Upper lobe of left lung (tissue), 6 donors: ENCODE data around the gene GRIK1. TPM values are rescaled to one million over a fixed set of nuclear protein-coding genes. Genes with fewer than 3 reads are reported as not detected.

Experiments used
- ATAC-seq, 2 donors: fragments of 200-7000 bp; cut with Tn5 transposase; one replicate each; pipeline ENCODE4 v1.9.1; 2022; ENCODE audit warnings: mild to moderate bottlenecking in 2 of 2, moderate library complexity in 2 of 2; ENCODE audit not compliant: low FRiP score in 2 of 2
- DNase-seq, 2 donors: peaks; one replicate each; pipeline ENCODE4 v3.0.0-alpha.2; 2019 to 2020
- H3K27ac ChIP-seq, 4 donors: fragments of 200-600 bp; sonication (generic); one replicate each; pipeline ENCODE4 v1.5.1; 2016 to 2019
- H3K27me3 ChIP-seq, 4 donors: fragments of 200-600 bp; sonication (generic); one replicate each; pipeline ENCODE4 v1.5.1; 2017 to 2019
- H3K36me3 ChIP-seq, 4 donors: fragments of 200-600 bp; sonication (generic); one replicate each; pipeline ENCODE4 v1.5.1; 2016 to 2019
- H3K4me1 ChIP-seq, 4 donors: fragments of 200-600 bp; sonication (generic); one replicate each; pipeline ENCODE4 v1.5.1; 2018 to 2019
- H3K4me3 ChIP-seq, 4 donors: fragments of 200-600 bp; sonication (generic); one replicate each; pipeline ENCODE4 v1.5.1; 2017 to 2019; ENCODE audit warnings: mild to moderate bottlenecking in 2 of 4, moderate library complexity in 1 of 4
- H3K9me3 ChIP-seq, 4 donors: fragments of 200-600 bp; sonication (generic); one replicate each; pipeline ENCODE4 v1.5.1; 2018 to 2019
- EP300 ChIP-seq, 4 donors: sonication (generic); formaldehyde crosslinking; IDR thresholded peaks; one replicate each; pipeline ENCODE4 v1.5.1; 2017; ENCODE audit warnings: antibody characterized with exemption in 4 of 4, control low read depth in 2 of 4
- POLR2A ChIP-seq, 4 donors: fragments of 450-650 bp; IDR thresholded peaks; one replicate each; pipeline ENCODE4 v1.5.1; 2016 to 2017; ENCODE audit warnings: antibody characterized with exemption in 4 of 4, mild to moderate bottlenecking in 2 of 4
- POLR2AphosphoS5 ChIP-seq, 2 donors: sonication (generic); formaldehyde crosslinking; IDR thresholded peaks; one replicate each; pipeline ENCODE4 v1.5.1; 2017; ENCODE audit warnings: antibody characterized with exemption in 2 of 2
- WGBS, 2 donors: methylation state at CpG; one replicate each; pipeline ENCODE4 v1.1.5; 2017 to 2018; 5-methylcytosine and 5-hydroxymethylcytosine counted together
- total RNA-seq, 6 donors: library from RNA; depleted of rRNA in 4 of 6; stranded (reverse); fragments of >200 nt in 4 of 6; gene quantifications; one replicate each; pipeline versions ENCODE4 v1.1.0 to v1.2.1, GENCODE V29; 2016 to 2021
- TF ChIP-seq, protein P1 (sequence below), 6 experiments: fragments of 450-650 bp in 4 of 6; fragments of 200-600 bp in 2 of 6; sonication (generic) in 2 of 6; IDR thresholded peaks; one replicate each; pipeline ENCODE4 v1.5.1; 2016 to 2019; ENCODE audit warnings: antibody characterized with exemption in 6 of 6
- donor health status: DM: no; HTN: no; CAD: no; lungs with moderate emphysema.
- donor health status: DM: no; HTN: yes; CAD: no; lungs with severe emphysema.

Gene GRIK1
- total RNA-seq, 6 donors from 2014 or later, result 0.15 TPM; not detected in 5

DNA sequence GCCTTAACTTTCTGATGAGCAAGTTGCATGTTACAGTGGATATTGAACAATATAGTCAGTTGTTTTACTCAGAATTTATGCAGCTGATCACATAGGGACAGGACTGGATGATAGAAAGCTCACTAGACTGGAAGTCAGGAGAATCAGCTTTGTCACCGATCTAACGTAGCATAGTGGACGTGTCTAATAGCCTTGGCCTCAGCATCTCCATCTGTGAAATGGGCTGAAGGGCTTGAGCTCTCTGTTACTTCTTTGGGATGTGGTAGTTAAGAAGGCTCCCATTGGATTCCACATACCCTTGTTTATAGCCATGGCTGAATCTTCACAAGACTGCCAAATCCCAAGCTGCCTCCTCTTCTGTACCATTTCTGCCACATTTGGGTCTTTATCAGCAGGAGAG, 190.6 kb downstream of the GRIK1 start:
- TF ChIP-seq, protein P1, sequence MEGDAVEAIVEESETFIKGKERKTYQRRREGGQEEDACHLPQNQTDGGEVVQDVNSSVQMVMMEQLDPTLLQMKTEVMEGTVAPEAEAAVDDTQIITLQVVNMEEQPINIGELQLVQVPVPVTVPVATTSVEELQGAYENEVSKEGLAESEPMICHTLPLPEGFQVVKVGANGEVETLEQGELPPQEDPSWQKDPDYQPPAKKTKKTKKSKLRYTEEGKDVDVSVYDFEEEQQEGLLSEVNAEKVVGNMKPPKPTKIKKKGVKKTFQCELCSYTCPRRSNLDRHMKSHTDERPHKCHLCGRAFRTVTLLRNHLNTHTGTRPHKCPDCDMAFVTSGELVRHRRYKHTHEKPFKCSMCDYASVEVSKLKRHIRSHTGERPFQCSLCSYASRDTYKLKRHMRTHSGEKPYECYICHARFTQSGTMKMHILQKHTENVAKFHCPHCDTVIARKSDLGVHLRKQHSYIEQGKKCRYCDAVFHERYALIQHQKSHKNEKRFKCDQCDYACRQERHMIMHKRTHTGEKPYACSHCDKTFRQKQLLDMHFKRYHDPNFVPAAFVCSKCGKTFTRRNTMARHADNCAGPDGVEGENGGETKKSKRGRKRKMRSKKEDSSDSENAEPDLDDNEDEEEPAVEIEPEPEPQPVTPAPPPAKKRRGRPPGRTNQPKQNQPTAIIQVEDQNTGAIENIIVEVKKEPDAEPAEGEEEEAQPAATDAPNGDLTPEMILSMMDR (IDR thresholded peaks at IDR 0.05), result no peak
- TF ChIP-seq POLR2AphosphoS5 (IDR thresholded peaks at IDR 0.05), result no peak
- no peak for TF ChIP-seq POLR2A (IDR thresholded peaks at IDR 0.05)
- Histone ChIP-seq H3K9me3 (no peaks in the 10 kb centered on the region), H3K4me3 (no peak overlapping the region), H3K36me3 (no peaks in the 10 kb centered on the region), H3K4me1 (no peaks in the 10 kb centered on the region), H3K27ac (no peak overlapping the region), H3K27me3 (no peaks in the 10 kb centered on the region)
- ATAC-seq (no peak), DNase-seq (no peak)
- 90 to 100% methylated on average over 3 of the region's 3 CpGs for WGBS, 2 donors

DNA sequence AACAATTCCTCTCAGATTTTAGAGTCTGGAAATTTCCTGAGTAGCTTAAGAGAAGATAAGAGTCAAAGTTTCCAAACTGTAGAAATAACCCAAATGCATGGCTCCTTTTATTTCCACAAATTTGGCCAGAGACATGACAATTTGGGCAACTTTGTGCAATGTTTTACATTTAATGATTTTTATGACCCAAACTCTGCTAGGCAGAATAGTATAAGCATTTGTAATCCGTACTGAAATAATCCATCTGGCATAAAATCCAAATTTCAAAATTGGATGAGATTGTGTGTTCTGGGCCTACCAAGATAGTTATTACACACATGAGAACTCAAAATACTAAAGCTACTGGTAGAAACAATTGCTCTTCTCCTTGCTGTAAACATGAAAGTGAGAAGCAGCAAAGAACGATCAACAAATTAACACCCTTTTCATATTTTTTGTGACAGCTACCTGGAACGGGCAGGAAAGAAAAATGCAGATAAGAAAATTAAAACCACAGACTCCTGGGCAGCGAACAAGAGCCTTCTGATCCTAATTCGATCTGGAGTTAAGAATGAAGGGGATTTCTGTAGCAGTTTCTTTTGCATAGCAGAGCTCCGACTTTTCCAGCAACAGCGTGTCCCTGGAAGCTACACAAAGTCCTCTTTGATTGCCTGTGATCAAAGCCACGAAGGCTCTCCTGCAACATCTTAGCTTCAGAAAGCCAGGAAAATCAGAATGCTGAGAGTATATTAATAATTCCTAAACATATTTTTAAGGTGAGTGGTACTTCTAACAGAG, 191.2 kb downstream of the GRIK1 start:
- no peaks in the 10 kb centered on the region for H3K36me3 ChIP-seq
- no peaks in the 10 kb centered on the region for H3K9me3 ChIP-seq
- no peak overlapping the region for H3K27ac ChIP-seq
- no peak for ATAC-seq
- H3K4me1 ChIP-seq, result no peaks in the 10 kb centered on the region
- WGBS, 2 donors, result 53 to 67% methylated on average over 8 of the region's 8 CpGs
- no peak overlapping the region for H3K4me3 ChIP-seq
- DNase-seq, result no peak
- no peaks in the 10 kb centered on the region for H3K27me3 ChIP-seq
- TF ChIP-seq, protein P1 (IDR thresholded peaks at IDR 0.05), result no peak
- TF ChIP-seq POLR2A (IDR thresholded peaks at IDR 0.05) (no peak), POLR2AphosphoS5 (IDR thresholded peaks at IDR 0.05) (no peak), EP300 (IDR thresholded peaks at IDR 0.05) (no peak)

DNA sequence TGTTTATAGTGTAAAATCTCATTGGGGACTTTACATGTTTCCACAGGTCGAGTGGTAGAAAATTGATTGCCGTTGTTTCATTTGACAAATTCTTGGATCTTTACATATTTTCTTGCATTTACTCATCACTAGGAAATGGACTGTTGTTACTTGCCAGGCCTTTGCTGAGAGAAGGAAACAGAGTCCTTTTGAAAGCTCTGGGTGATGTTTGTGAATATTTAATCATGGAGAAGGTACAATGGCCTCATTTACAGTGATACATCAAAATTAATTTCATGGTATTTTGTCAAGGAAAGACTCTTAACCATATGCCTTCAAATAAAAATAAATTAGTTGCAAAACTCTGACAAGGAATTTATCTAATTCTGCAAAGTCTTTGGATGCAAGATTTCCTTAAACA, 198.0 kb downstream of the GRIK1 start:
- Histone ChIP-seq H3K9me3 (no peaks in the 10 kb centered on the region), H3K4me3 (no peak overlapping the region), H3K36me3 (no peaks in the 10 kb centered on the region), H3K27ac (no peak overlapping the region), H3K27me3 (no peaks in the 10 kb centered on the region), H3K4me1 (no peaks in the 10 kb centered on the region)
- DNase-seq (no peak), ATAC-seq (no peak)
- TF ChIP-seq EP300 (IDR thresholded peaks at IDR 0.05) (no peak), POLR2A (IDR thresholded peaks at IDR 0.05) (no peak), POLR2AphosphoS5 (IDR thresholded peaks at IDR 0.05) (no peak)
- TF ChIP-seq, protein P1 (IDR thresholded peaks at IDR 0.05), result no peak
- WGBS, 2 donors, result 75 to 87% methylated on average over 2 of the region's 2 CpGs

DNA sequence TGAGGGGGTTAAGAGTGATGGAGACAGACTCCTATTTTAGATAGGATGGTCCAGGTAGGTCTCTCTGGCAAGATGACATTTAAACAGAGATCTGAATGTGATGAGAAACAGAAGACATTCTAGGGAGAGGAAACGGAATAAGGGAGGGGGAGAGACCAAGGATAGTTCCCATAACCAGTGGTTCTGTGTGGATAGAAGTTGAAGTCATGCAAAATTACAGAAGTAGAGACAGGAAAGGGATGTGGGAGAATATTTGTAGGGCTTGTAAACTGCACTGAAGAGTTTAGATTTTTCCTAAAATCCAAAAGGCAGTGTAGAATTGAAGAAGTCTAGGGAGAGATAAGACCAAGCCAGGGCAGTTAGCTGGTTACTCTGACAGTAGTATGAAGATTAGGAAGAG, 200.6 kb downstream of the GRIK1 start:
- no peaks in the 10 kb centered on the region for H3K27me3 ChIP-seq
- TF ChIP-seq, protein P1 (IDR thresholded peaks at IDR 0.05), result no peak
- no peak for TF ChIP-seq EP300 (IDR thresholded peaks at IDR 0.05)
- no peak for TF ChIP-seq POLR2AphosphoS5 (IDR thresholded peaks at IDR 0.05)
- TF ChIP-seq POLR2A (IDR thresholded peaks at IDR 0.05), result no peak
- no peak overlapping the region for H3K27ac ChIP-seq
- H3K9me3 ChIP-seq, result no peaks in the 10 kb centered on the region
- H3K4me1 ChIP-seq, result no peaks in the 10 kb centered on the region
- 48 to 65% methylated on average over 1 of the region's 1 CpG for WGBS, 2 donors
- no peak overlapping the region for H3K4me3 ChIP-seq
- no peaks in the 10 kb centered on the region for H3K36me3 ChIP-seq
- DNase-seq (no peak), ATAC-seq (no peak)

DNA sequence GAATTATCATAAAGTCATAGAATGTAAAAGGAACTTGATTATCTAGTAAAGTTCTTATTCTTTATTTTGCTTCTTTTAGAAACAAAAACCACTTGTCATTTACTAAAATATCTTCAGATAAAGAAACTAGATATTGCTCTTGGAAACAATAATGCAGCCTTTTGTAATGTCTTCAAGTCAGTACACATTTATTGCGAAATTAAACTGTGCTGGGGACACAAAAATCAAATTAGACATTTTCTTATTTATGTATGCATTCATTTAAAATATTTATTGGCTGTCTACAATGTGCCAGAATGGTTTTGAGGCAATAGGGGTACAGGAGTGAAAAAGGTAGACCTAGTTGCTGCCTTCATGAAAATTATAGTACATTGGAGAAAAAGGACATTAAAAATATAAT, 201.1 kb downstream of the GRIK1 start:
- Histone ChIP-seq H3K4me1 (no peaks in the 10 kb centered on the region), H3K27ac (no peak overlapping the region), H3K27me3 (no peaks in the 10 kb centered on the region), H3K4me3 (no peak overlapping the region), H3K36me3 (no peaks in the 10 kb centered on the region), H3K9me3 (no peaks in the 10 kb centered on the region)
- ATAC-seq, result no peak
- DNase-seq, result no peak
- TF ChIP-seq EP300 (IDR thresholded peaks at IDR 0.05) (no peak), POLR2AphosphoS5 (IDR thresholded peaks at IDR 0.05) (no peak), POLR2A (IDR thresholded peaks at IDR 0.05) (no peak)
- TF ChIP-seq, protein P1 (IDR thresholded peaks at IDR 0.05), result no peak
- WGBS, 2 donors, result 86 to 91% methylated on average over 1 of the region's 1 CpG
